Mesodermal cell (in vitro differentiated cells): ENCODE results near the gene GNAQ.
"Not testable (repeated sequence)": the region's sequence is repeated elsewhere in the genome, so short reads cannot be mapped to it uniquely, and the experiment has no call there.

Experiments used
- H3K27ac ChIP-seq: 2 replicates; pipeline ENCODE4 v1.7.0; 2013; ENCODE audit warnings: mild to moderate bottlenecking, low read depth, low read length, moderate library complexity; ENCODE audit not compliant: severe bottlenecking
- H3K36me3 ChIP-seq: 2 replicates; pipeline ENCODE4 v1.7.1; 2013; ENCODE audit warnings: mild to moderate bottlenecking, low read length, moderate library complexity; ENCODE audit not compliant: control insufficient read depth, insufficient read depth
- H3K4me1 ChIP-seq: one replicate; pipeline ENCODE4 v1.7.1; 2013; ENCODE audit warnings: mild to moderate bottlenecking, low read length; ENCODE audit not compliant: insufficient read depth, control insufficient read depth, poor library complexity, severe bottlenecking
- H3K4me3 ChIP-seq: 2 replicates; pipeline ENCODE4 v1.7.0; 2013; ENCODE audit warnings: low read length, control low read depth, mild to moderate bottlenecking; ENCODE audit not compliant: insufficient read depth, poor library complexity, severe bottlenecking; ENCODE audit errors: extremely low read depth
- H3K9me3 ChIP-seq: 2 replicates; pipeline ENCODE4 v1.7.1; 2013; ENCODE audit warnings: mild to moderate bottlenecking, low read length, moderate library complexity; ENCODE audit not compliant: control insufficient read depth
- WGBS, 2 experiments: methylation state at CpG; one replicate each; pipeline ENCODE4 v1.1.5; 2013; ENCODE audit warnings: missing lambda C conversion rate in 2 of 2; ENCODE audit not compliant: insufficient coverage in 2 of 2; 5-methylcytosine and 5-hydroxymethylcytosine counted together

Gene GNAQ

GRCh38 chr9:77879437-77879943 lies 152.1 kb downstream of the GNAQ start:
- peak overlapping the region; percentile 8 for H3K27ac ChIP-seq
- H3K4me1 ChIP-seq, result peaks cover 16% of the 10 kb centered on the region
- H3K36me3 ChIP-seq, result no peaks in the 10 kb centered on the region
- WGBS, 2 experiments, result 90 to 95% methylated on average over 4 to 7 of the region's 8 CpGs
- no peak overlapping the region for H3K4me3 ChIP-seq
- H3K9me3 ChIP-seq, result no peaks in the 10 kb centered on the region

GRCh38 chr9:77878793-77879192 lies 152.8 kb downstream of the GNAQ start:
- H3K36me3 ChIP-seq, H3K27ac ChIP-seq, H3K4me1 ChIP-seq, H3K9me3 ChIP-seq, H3K4me3 ChIP-seq: not testable (repeated sequence)
- 100% methylated on average over 1 of the region's 5 CpGs; no CpG with 5 or more reads in 1 of the 2 experiments for WGBS, 2 experiments

- no peak overlapping the region for H3K27ac ChIP-seq
- no peaks in the 10 kb centered on the region for H3K9me3 ChIP-seq
- WGBS, 2 experiments, result no CpG with 5 or more reads among the region's 1 CpG
- peaks cover under 1% of the 10 kb centered on the region for H3K4me1 ChIP-seq
- no peaks in the 10 kb centered on the region for H3K36me3 ChIP-seq
- no peak overlapping the region for H3K4me3 ChIP-seq
Observed at GRCh38 chr9:77877976-77878375, 153.6 kb downstream of the GNAQ start.

- peak overlapping the region; percentile 60 for H3K27ac ChIP-seq
- H3K9me3 ChIP-seq, result no peaks in the 10 kb centered on the region
- H3K4me3 ChIP-seq, result no peak overlapping the region
- WGBS, 2 experiments, result 67% methylated on average over 1 of the region's 3 CpGs; no CpG with 5 or more reads in 1 of the 2 experiments
- H3K36me3 ChIP-seq, result no peaks in the 10 kb centered on the region
- no peaks in the 10 kb centered on the region for H3K4me1 ChIP-seq
Observed at GRCh38 chr9:77876590-77876989, 155.0 kb downstream of the GNAQ start.

- Histone ChIP-seq H3K9me3 (no peaks in the 10 kb centered on the region), H3K27ac (peak overlapping the region; percentile 60), H3K4me3 (no peak overlapping the region), H3K36me3 (no peaks in the 10 kb centered on the region), H3K4me1 (no peaks in the 10 kb centered on the region)
- WGBS, 2 experiments, result 50% methylated on average over 1 of the region's 2 CpGs; no CpG with 5 or more reads in 1 of the 2 experiments
Observed at GRCh38 chr9:77876091-77876490, 155.5 kb downstream of the GNAQ start.

GRCh38 chr9:77872863-77873262 lies 158.7 kb downstream of the GNAQ start:
- H3K4me1 ChIP-seq, result no peaks in the 10 kb centered on the region
- no peaks in the 10 kb centered on the region for H3K36me3 ChIP-seq
- no peak overlapping the region for H3K4me3 ChIP-seq
- H3K9me3 ChIP-seq, result no peaks in the 10 kb centered on the region
- WGBS, 2 experiments, result 90% methylated on average over 2 of the region's 3 CpGs; no CpG with 5 or more reads in 1 of the 2 experiments
- H3K27ac ChIP-seq, result no peak overlapping the region

DNA sequence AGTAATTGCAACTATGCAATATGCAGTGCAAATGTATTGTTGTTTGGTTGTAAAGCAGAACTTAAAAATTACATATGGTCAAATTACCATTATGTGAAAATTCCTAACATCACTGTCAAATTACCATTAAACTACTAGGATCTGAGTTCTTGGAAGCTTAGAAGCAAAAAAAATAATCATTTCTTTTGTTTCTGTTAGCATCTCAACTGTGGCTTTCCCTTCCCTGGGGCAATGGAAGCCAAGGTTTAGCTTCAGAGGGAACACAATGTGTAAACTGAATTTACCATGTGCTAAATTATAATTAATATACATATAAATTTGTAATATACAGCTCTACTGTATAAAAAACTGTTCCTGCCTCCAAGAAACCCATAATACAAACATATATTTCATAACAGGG lies 159.4 kb downstream of the GNAQ start:
- Histone ChIP-seq H3K4me1 (no peaks in the 10 kb centered on the region), H3K36me3 (no peaks in the 10 kb centered on the region), H3K9me3 (no peaks in the 10 kb centered on the region), H3K4me3 (no peak overlapping the region), H3K27ac (no peak overlapping the region)

DNA sequence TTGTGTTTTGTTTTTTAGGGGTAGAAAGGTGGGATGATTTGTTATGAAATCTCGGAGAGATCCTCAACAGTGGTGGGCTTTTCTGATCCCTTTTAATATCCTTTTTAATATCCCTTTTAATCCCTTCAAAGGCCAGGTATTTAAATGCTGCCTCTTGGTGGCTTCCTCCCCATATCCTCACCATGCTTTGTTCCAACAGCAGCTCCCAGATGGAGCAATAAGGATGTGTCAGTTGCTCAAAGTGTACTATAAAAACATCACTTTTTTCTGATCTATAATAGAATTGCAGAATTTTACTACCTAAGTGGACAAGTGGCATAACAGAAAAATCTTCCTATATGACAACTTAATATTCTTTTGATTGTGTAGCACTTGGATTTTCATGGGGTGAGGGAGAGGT lies 160.1 kb downstream of the GNAQ start:
- no peak overlapping the region for H3K4me3 ChIP-seq
- no CpG with 5 or more reads among the region's 1 CpG for WGBS, 2 experiments
- no peaks in the 10 kb centered on the region for H3K36me3 ChIP-seq
- H3K9me3 ChIP-seq, result no peaks in the 10 kb centered on the region
- no peaks in the 10 kb centered on the region for H3K4me1 ChIP-seq
- no peak overlapping the region for H3K27ac ChIP-seq

GRCh38 chr9:77866878-77867277 lies 164.7 kb downstream of the GNAQ start:
- peaks cover 25% of the 10 kb centered on the region for H3K36me3 ChIP-seq
- H3K4me1 ChIP-seq, result no peaks in the 10 kb centered on the region
- WGBS, 2 experiments, result no CpG with 5 or more reads among the region's 1 CpG

DNA sequence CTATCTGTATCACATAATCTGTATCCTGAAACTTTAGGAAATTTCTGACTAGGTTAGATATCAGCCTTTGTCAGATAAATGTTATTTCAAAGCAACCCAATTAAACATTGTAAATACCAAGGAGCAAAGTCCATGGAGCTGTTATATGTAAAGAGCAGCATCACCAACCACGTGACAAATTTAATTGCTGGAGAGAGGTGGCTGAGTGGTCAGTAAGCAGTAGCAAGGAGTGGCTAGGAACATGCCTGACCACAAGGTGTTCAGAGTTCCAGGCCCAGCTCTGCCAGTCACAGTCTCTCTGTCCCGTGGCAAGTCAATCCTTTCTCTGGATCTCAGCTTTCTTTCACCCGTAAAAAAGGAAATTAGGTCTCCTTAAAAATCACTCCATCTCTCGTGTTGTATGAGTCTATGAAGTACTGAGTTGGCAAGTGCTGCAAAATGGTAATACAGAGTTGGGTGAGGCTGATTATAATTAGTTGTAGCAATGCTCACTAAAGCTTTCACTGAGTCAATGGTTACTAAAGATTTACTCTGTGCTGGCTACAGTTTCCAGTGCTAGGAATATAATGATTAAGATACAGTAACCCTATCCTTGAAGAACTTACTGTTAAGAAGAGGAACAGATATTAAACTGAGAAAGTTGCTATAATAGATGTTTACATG lies 166.1 kb downstream of the GNAQ start:
- H3K36me3 ChIP-seq, result peaks cover 28% of the 10 kb centered on the region
- no peak overlapping the region for H3K27ac ChIP-seq
- H3K9me3 ChIP-seq, result peaks cover 18% of the 10 kb centered on the region
- H3K4me1 ChIP-seq, result no peaks in the 10 kb centered on the region
- 100% methylated on average over 2 to 3 of the region's 4 CpGs for WGBS, 2 experiments
- no peak overlapping the region for H3K4me3 ChIP-seq

More at GRCh38 chr9:77866878-77867277, 164.7 kb downstream of the GNAQ start:
- H3K27ac ChIP-seq, result no peak overlapping the region
- no peak overlapping the region for H3K4me3 ChIP-seq
- H3K9me3 ChIP-seq, result peaks cover 10% of the 10 kb centered on the region

DNA sequence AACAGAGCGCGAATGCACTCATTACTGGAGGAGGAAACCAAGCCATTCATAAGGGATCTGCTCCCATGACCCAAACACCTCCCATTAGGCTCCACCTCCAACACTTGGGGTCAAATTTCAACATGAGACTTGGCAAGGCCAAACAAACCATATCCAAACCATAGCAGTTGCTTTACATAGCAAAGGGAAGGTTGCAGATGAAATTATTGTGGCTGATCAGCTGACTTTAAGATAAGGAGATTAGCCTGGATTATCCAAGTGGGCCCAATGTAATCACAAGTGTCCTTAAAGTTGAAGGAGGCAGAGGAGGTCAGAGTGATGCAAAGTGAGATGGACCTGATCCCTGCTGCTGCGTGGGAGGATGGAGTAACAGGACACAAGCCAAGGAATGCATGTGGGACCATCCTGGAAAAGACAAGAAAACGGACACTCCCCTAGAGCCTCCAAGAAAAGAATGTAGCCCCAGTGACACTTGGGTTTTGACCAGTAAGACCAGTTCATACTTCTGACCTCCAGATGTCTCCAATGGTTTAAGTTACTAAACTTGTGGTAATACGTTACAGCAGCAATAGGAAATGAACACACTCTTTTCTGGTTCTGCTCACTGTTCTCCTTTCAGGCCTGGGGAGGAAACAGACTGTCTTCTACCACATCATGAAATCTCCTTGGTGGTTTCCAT lies 167.3 kb downstream of the GNAQ start:
- Histone ChIP-seq H3K36me3 (peaks cover 28% of the 10 kb centered on the region), H3K27ac (no peak overlapping the region), H3K4me3 (no peak overlapping the region), H3K4me1 (no peaks in the 10 kb centered on the region), H3K9me3 (peaks cover 18% of the 10 kb centered on the region)
- WGBS, 2 experiments, result 90 to 94% methylated on average over 3 of the region's 5 CpGs
